Medulla oblongata (tissue), 1 donor: ENCODE data around the gene TCF7L2.

Source experiments
- DNase-seq: peaks from one replicate; pipeline ENCODE4 v3.0.0-alpha.2; 2015; ENCODE audit errors: extremely low spot score

TCF7L2 gene

DNA sequence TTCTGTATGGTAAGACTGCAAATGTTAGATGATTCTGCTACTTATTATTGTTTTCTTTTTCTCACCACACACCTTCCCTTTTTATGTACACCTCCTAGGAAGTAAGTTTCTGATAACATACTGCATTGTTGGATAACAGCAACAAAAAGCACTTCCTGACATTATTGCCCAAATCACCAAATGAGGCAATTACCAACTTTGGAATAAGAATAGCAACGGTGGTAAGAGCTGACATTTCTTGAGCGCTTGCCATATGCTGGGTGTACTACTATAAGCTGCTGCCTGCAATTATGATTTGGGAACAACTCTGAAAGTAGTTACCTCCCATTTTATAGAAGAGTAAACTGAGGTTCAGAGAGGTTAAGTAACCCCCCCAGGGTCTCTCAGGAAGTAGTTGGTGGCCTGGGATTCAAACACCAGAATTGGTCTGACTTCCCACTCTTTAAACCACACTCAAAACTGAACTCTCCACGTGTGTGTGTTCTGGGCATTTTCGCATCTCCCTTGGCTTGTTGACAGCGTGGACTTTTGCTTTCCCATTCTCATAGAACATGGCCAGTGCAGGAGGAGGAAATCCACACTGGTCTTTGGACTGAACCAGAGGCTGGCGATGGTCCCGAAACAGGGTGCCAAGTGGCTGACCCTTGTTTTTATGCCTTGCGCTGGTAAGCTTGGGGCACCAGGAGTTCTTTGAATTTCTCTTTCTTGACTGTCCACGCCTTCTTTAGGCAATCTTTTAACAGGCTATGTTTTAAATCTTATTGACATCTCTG is 71.4 kb downstream of the TCF7L2 start:
- peak; percentile 63 for DNase-seq

DNA sequence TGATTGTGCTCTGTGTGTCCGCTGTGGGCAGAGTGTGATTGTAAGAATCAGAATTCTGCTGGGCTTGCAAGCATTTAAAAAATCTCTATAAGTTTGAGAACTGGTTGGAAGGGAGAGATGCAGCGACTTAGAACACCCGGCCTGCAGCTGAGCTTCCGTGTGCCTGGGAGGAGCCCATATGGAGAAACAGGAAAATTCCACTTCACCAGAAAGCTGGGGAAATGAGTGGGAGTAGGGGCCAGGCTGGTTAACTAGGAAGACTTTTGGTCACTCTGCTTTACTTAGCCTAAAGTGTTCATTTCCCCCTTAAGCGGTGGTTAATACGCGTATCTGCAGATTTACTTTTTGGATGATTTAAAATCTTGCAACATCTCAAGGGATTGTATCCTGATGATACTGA is 72.2 kb downstream of the TCF7L2 start:
- no peak for DNase-seq

DNA sequence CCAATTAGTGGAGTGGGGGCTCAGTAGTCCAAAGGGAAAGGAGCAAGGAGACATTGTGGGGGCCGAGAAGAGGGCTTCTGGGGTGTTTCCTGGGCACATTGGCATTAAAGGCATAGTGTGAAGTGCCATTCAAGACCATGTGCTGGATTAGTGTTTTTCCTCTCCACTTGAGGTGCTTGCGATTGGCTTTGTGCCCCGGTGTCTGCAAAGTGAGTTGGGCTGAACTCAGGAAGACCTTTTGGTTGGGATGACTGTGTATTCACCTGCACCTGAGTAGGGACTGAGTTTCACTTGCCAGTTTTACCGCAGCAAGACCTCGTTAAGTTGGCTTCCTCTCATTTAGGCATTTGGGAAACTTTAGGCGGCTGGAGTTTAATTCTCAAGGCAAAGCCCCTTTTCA is 73.0 kb downstream of the TCF7L2 start:
- DNase-seq, result no peak

DNA sequence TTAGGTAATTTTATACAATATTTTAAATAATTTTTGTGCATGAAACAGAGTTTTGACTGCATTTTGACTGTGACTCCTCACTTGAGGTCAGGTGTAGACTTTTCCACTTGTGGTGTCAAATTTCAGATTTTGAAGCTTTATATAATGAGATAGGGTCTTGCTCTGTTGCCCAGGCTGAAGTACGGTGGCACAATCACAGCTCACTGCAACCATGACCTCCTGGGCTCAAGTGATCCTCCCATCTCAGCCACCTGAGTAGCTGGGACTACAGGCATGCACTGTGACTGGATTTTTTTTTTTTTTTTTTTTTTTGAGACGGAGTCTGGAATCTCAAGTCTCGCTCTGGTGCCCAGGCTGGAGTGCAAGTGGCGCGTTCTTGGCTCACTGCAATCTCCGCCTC is 74.9 kb downstream of the TCF7L2 start:
- DNase-seq, result no peak

DNA sequence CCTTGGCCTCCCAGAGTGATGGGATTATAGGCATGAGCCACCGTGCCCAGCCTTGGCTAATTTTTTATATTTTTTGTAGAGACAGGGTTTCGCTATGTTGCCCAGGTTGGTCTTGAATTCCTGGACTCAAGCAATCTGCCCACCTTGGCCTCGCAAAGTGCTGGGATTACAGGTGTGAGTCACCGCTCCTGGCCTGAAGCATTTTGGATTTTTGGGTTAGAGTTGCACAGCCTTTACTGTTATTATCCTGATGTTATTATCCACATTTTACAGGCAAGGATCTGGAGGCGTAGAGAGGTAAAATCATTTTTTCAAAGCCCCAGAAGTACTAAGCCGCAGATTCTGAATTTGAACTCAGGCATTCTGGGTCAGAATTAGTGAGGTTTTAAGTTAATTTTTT is 75.4 kb downstream of the TCF7L2 start:
- no peak for DNase-seq

- no peak for DNase-seq
Observed at GRCh38 chr10:113026679-113027078, 76.6 kb downstream of the TCF7L2 start.

- DNase-seq, result no peak
Observed at GRCh38 chr10:113027230-113027573, 77.2 kb downstream of the TCF7L2 start.

DNA sequence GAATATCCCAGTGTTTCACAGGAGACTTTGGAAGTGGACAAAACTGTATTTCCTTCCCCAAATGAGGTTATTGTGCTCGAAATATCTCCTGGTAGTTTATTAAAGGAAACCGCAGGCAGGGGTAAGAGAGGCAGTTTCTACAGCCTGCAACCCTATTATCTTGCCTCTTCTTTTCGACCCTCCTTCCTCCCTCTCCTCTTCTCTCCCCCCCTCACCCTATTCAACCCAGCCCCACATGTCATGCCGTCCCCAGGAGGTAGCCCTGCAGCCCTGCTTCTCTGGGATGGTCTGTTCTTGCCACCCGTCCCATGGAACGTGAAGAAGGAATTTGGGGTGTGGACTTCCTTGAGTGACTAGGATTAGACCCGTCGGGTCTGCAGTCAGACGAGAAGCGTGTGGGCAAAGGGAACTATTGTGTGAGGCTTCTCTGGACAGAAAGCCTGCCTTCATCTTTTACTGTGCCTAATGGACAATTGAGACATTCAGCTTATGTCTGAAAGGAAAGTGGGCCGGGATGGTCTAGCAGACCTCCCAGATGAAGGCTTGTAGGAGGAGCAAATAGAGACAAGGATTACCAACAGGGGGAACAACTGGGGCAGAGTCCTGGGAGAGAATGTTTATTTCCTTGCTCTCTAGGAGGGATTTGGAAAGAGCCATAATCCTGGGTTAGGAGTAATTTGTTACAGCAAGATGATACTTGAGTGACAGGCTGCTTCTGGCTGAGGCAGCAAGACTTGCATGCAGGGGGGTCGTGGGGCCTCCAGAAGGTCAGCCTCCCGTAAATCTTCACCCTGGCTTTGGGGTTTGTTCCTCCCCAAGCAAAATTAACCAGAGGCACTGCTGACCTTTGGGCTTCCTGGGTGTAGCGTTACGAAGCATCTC is 77.8 kb downstream of the TCF7L2 start:
- DNase-seq, result peak; percentile 67

DNA sequence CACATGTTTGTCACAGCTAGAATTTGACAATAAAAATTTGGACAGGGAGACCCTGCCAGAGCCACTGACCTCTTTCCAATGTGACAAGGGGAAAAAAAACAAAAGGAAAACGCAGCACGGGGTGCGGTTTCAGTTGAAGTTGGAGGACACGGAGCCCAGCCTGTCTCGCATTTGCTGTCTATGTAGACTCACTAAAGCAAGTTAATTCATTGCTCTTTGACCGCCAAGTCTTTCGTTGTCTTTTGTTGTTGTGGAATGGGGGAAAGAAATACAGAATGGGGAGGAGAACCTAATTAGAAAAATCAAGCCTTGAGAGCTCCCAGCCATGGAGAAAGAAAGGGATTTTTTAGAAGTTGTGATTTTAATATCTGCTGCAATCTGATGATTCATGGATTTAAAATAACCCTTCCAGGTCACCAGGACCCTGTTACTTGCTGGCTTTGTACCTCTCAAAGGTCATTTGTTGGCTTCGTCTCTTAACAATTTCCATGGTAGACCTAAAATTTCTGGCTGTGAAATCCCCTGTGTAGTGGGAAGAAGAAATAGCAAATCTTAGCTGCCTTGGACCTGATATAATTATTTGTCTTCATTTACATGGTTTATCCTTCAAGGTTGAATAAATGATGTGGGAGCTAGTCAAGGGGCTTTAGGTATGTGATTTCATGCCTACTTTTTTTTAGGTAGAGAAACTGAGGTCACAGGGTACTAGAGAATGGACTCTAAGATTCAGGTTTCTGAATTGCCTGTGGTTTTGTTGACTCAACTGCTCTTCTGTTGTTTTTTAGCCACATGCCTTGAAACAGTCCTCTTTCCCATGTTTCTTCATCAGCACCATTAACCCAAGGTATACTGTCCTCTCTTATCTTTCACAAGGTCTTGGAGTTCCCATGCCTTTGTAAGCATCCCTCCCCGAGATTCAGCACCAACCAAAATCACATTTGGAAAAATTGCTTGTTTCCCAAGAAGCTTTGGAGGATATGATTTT is 78.7 kb downstream of the TCF7L2 start:
- peak; percentile 63 for DNase-seq

GRCh38 chr10:113030453-113030852 is 80.4 kb downstream of the TCF7L2 start:
- no peak for DNase-seq

DNA sequence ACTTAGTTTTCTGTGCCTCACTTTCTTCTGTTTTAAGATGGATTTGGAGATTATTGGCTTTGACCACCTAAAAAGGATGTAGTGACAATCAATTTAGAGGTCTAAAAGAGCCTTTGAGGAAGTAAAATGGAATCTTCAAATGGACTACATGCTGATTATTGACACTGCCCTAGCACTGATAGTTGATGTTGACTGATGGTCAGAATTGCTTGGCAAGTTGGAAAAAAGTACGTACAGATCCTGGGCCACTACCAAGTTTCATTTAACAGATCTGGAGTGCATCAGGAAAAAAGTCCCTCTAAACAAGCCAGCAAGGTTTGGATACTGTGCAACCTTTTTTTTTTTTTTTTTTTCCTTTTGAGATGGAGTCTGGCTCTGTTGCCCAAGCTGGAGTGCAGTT is 81.1 kb downstream of the TCF7L2 start:
- no peak for DNase-seq

DNA sequence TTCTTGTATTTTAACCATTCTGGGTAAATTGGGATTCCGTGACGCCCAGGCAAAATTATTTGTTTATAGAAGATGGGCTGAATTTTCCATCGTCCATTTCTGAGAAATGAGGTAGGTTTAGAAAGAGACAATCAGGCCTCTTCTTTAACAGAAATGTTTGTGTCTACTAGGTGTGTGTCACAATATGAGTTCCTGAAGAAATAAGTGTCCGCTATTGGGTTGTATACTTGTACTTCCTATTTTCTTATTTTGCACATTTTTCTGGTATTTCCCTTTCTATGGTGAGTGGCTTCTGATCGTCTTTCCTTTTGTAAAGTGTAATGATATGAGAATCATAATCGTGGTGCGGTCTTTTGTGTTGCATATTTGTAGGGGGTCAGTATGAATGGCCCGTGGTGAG is 83.9 kb downstream of the TCF7L2 start:
- no peak for DNase-seq

- no peak for DNase-seq
Observed at GRCh38 chr10:113035732-113036312, 85.8 kb downstream of the TCF7L2 start.

- no peak for DNase-seq
Observed at GRCh38 chr10:113036619-113037018, 86.6 kb downstream of the TCF7L2 start.

DNA sequence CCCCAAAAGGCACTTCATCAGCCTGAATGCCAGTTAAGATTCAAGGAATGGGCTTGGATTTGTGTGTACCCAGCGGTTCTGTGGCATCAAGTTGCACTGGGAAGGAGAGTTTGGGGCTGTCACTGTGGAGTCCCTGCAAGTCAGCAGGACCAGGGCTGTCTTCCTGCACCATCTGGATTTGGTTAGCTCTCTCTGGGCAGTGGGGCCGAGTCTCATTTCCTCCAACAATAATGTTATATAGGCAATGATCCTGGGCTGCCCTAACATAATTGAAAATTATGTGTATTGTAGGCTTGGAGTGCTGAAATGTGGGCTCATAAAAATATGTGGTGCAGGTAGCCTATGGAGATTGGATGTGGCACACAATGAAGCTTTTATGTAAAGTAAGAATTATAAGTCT is 87.2 kb downstream of the TCF7L2 start:
- no peak for DNase-seq

GRCh38 chr10:113038183-113038582 is 88.1 kb downstream of the TCF7L2 start:
- DNase-seq, result no peak

DNA sequence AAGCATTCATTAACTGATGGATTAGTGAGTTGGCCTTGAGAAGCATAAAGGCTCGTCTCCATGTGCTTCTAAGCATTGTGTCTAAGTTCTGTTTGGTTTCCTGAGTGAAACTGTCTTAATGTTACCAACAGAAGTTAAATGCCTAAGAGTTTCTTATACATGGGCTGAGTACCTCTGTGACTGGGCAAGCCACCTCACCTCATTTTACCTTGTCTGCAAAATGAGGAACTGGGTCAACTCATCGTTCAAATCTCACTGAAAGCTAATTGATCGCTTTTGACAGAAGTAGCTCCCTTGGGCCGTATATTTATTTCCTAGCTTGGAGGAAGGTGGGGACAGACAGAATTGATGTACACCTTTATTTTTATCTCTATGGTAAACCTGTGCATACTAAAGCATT is 88.9 kb downstream of the TCF7L2 start:
- no peak for DNase-seq

GRCh38 chr10:113041324-113041723 is 91.3 kb downstream of the TCF7L2 start:
- DNase-seq, result no peak

GRCh38 chr10:113041841-113042750 is 92.0 kb downstream of the TCF7L2 start:
- no peak for DNase-seq

DNA sequence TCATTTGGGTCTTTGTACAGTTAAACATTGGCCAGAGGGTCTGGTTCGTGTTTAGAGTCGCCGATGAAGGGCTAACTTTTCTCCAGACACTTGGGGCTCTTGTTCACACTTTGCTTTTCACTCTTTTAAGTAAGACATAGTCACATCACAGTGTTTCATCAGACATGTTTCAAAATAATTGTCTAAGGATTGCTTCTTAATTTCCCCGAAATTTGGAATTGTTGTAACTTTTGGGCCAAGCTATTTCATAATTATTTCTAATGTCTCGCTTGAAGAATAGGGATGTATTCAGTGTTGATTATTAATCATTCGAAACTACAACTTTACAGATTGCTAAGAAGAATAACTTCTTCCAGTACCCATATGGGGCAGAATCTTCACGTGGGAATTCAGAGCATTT is 92.8 kb downstream of the TCF7L2 start:
- no peak for DNase-seq
